OCI-M2 (cell line): ENCODE results near the gene AJUBA.
"Not testable (repeated sequence)": the region's sequence is repeated elsewhere in the genome, so short reads cannot be mapped to it uniquely, and the experiment has no call there.

ENCODE experiments used
- DNase-seq: peaks from one replicate; lab custom pipeline; 2025; ENCODE audit not compliant: unreplicated experiment; lab: John Stamatoyannopoulos, UW

Gene AJUBA

GRCh38 chr14:22952418-22952817 lies 29.9 kb downstream of the AJUBA start:
- no peak for DNase-seq

GRCh38 chr14:22951795-22952194 lies 30.6 kb downstream of the AJUBA start:
- not testable (repeated sequence) for DNase-seq

GRCh38 chr14:22945642-22946041 lies 36.7 kb downstream of the AJUBA start:
- no peak for DNase-seq

- DNase-seq = no peak
Observed at GRCh38 chr14:22939684-22940083, 42.7 kb downstream of the AJUBA start.

GRCh38 chr14:22935156-22935555 lies 47.2 kb downstream of the AJUBA start:
- DNase-seq = no peak

- no peak for DNase-seq
Observed at GRCh38 chr14:22932146-22932545, 50.2 kb downstream of the AJUBA start.

GRCh38 chr14:22929961-22930364 lies 52.4 kb downstream of the AJUBA start:
- DNase-seq = no peak

- DNase-seq = peak; percentile 97
Observed at GRCh38 chr14:22929104-22929960, 53.0 kb downstream of the AJUBA start, which contains the start of gene PRMT5. PRMT5 (minus strand) TSS chr14:22929376; CDS start chr14:22929361, 15 bp downstream.

GRCh38 chr14:22928237-22929103 lies 53.9 kb downstream of the AJUBA start:
- DNase-seq = no peak

- DNase-seq = no peak
Observed at GRCh38 chr14:22926316-22926715, 56.0 kb downstream of the AJUBA start.

GRCh38 chr14:22925513-22925912 lies 56.8 kb downstream of the AJUBA start:
- DNase-seq = no peak

GRCh38 chr14:22923746-22924145 lies 58.6 kb downstream of the AJUBA start:
- DNase-seq = no peak

- DNase-seq = no peak
Observed at GRCh38 chr14:22922294-22922693, 60.1 kb downstream of the AJUBA start.
